ENCODE measurements around the gene RBM19.
A peak's percentile ranks its signal among the peaks of the same experiment; 100 is the strongest.
"Not testable (repeated sequence)": the region's sequence is repeated elsewhere in the genome, so short reads cannot be mapped to it uniquely, and the experiment has no call there.

RBM19 gene

DNA sequence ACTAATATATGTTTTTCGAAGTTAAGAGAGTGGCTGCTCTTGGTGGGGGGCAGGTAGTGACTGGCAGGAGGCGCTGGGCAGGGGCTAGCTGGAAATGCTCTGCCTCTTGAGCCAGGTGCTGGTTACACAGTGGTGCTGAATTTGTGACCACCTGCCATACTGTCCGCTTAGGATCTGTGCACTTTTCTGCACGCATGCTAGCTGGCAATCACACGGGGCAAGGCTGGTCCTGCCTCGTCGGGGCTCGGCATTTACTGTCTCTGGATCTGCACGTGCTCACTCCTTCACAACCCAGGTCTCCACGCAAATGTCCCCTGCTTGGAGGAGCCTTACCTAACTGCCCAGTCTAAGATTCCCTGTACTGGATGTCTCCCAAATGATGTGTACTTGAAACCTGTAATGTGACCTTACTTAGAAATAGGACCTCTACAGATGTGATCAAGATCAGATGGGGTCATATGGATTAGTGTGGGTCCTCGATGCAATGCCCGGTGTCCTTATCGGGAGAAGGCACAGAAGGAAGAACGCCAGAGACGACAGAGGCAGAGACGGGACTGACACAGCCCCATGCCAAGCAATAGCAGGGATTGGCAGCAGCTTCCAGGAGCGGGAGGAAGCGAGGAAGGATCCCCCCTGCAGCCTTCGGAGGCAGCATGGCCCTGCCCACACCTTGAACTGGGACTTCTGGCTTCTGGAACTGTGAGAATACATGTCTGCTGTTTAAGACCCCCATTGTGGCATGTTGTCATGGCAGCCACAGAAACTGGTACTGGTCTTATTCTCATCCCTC, 59.5 kb downstream of the RBM19 start:
- no peaks in the 10 kb centered on the region for H3K36me3 ChIP-seq (ENCODE audit: control insufficient read depth, insufficient read depth, low read length)
- H3K27me3 ChIP-seq (ENCODE audit: control insufficient read depth, insufficient read depth, low read length, poor library complexity, severe bottlenecking) = no peaks in the 10 kb centered on the region
- no peaks in the 10 kb centered on the region for H3K9me3 ChIP-seq (ENCODE audit: control insufficient read depth, low read length)
- H3K4me1 ChIP-seq (ENCODE audit: control insufficient read depth, insufficient read depth, low read length) = no peaks in the 10 kb centered on the region
- no peak overlapping the region for H3K4me3 ChIP-seq (ENCODE audit: insufficient read depth, low read depth, low read length)
- no peak overlapping the region for H3K27ac ChIP-seq (ENCODE audit: insufficient read depth, low read depth, low read length, poor library complexity, severe bottlenecking)
- WGBS, 2 experiments = 94 to 96% methylated on average over 19 of the region's 19 CpGs

DNA sequence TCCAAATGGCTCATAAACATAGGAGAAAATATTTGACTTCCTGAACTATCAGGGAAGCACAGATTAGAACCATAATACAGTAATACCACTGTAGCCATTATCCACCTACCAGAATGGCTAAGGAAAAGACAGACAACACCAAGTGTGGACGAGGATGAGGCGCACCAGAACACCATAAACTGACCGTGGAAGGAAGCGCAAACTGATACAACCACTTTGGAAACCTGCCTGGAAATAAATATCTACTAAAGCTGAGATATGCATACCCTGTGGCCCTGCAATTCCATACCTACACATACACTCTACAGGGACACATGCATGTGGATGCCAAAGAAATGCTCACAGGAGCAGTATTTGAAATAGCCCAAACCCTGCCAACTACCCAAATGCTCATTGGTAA, 60.3 kb downstream of the RBM19 start:
- WGBS, 2 experiments = 72 to 75% methylated on average over 4 of the region's 4 CpGs
- H3K4me3 ChIP-seq (ENCODE audit: insufficient read depth, low read depth, low read length) = no peak overlapping the region
- no peaks in the 10 kb centered on the region for H3K4me1 ChIP-seq (ENCODE audit: control insufficient read depth, insufficient read depth, low read length)
- H3K9me3 ChIP-seq (ENCODE audit: control insufficient read depth, low read length) = no peaks in the 10 kb centered on the region
- H3K27ac ChIP-seq (ENCODE audit: insufficient read depth, low read depth, low read length, poor library complexity, severe bottlenecking) = no peak overlapping the region
- H3K36me3 ChIP-seq (ENCODE audit: control insufficient read depth, insufficient read depth, low read length) = no peaks in the 10 kb centered on the region
- H3K27me3 ChIP-seq (ENCODE audit: control insufficient read depth, insufficient read depth, low read length, poor library complexity, severe bottlenecking) = no peaks in the 10 kb centered on the region

DNA sequence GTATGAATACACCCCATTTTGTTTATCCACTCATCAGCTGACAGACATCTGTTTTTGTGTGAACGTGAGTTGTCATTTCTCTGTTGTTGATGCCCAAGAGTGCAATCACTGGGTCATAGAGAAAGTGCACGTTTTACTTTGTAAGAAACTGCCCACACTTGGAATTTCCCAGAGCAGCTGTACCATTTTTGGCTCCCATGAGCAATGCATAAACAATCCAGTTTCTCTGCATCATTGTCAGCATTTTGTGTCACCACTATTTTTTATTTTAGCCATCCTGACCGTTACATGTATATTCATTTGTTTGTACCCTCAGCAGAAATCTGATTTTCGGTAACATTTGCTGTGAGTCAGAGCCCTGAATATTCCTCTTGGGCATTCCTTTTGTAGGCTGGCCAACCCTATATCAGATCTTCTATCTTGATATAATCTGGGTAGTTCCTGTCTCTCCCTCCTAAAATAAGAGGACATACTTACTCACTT, 62.7 kb downstream of the RBM19 start:
- Histone ChIP-seq H3K4me1 (ENCODE audit: control insufficient read depth, insufficient read depth, low read length) (peaks cover 17% of the 10 kb centered on the region), H3K27ac (ENCODE audit: insufficient read depth, low read depth, low read length, poor library complexity, severe bottlenecking) (no peak overlapping the region), H3K36me3 (ENCODE audit: control insufficient read depth, insufficient read depth, low read length) (no peaks in the 10 kb centered on the region), H3K27me3 (ENCODE audit: control insufficient read depth, insufficient read depth, low read length, poor library complexity, severe bottlenecking) (no peaks in the 10 kb centered on the region), H3K9me3 (ENCODE audit: control insufficient read depth, low read length) (no peaks in the 10 kb centered on the region), H3K4me3 (ENCODE audit: insufficient read depth, low read depth, low read length) (no peak overlapping the region)
- 92 to 96% methylated on average over 4 of the region's 4 CpGs for WGBS, 2 experiments

DNA sequence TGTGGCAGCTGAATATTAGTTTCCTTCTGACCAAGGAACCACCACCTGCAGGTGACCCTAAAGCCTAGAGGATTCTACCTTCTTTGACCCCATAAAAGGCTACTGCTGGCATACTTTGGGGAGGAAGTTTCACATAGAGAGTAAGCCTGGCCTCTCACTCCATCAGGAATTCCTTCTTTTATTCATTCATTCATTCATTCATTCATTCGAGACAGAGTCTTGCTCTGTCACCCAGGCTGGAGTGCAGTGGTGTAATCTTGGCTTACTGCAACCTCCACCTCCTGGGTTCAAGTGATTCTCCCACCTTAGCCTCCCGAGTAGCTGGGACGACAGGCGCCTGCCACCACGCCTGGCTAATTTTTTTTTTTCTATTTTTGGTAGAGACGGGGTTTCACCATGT, 64.8 kb downstream of the RBM19 start:
- not testable (repeated sequence) for H3K9me3 ChIP-seq (ENCODE audit: control insufficient read depth, low read length); H3K27ac ChIP-seq (ENCODE audit: insufficient read depth, low read depth, low read length, poor library complexity, severe bottlenecking); H3K4me3 ChIP-seq (ENCODE audit: insufficient read depth, low read depth, low read length); H3K36me3 ChIP-seq (ENCODE audit: control insufficient read depth, insufficient read depth, low read length); H3K27me3 ChIP-seq (ENCODE audit: control insufficient read depth, insufficient read depth, low read length, poor library complexity, severe bottlenecking)
- 92 to 95% methylated on average over 6 of the region's 6 CpGs for whole genome bisulfite sequencing, 2 experiments
- peaks cover 17% of the 10 kb centered on the region for H3K4me1 ChIP-seq (ENCODE audit: control insufficient read depth, insufficient read depth, low read length)

DNA sequence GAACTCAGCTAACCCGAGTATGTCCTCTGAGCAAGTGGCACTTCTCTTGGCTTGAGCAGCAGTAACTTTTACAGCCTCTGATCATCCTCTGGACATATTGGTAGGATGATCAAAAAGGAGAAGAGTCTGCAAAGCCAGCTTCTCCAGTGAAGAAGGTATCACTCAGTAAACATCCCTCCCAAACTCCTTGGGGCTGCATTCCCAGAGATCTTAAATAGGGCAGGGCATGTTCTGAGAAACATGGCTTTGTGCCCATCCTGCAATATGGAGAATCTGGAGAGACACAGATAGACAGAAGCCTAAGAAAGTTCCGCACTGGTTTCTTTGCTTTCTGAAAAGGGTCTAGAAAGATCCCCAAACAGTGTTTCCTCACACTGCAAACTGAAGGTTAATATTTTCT, 65.4 kb downstream of the RBM19 start:
- peaks cover 17% of the 10 kb centered on the region for H3K4me1 ChIP-seq (ENCODE audit: control insufficient read depth, insufficient read depth, low read length)
- no peak overlapping the region for H3K4me3 ChIP-seq (ENCODE audit: insufficient read depth, low read depth, low read length)
- H3K36me3 ChIP-seq (ENCODE audit: control insufficient read depth, insufficient read depth, low read length) = no peaks in the 10 kb centered on the region
- no peaks in the 10 kb centered on the region for H3K9me3 ChIP-seq (ENCODE audit: control insufficient read depth, low read length)
- H3K27ac ChIP-seq (ENCODE audit: insufficient read depth, low read depth, low read length, poor library complexity, severe bottlenecking) = no peak overlapping the region
- WGBS, 2 experiments = 96 to 98% methylated on average over 2 of the region's 2 CpGs
- no peaks in the 10 kb centered on the region for H3K27me3 ChIP-seq (ENCODE audit: control insufficient read depth, insufficient read depth, low read length, poor library complexity, severe bottlenecking)

DNA sequence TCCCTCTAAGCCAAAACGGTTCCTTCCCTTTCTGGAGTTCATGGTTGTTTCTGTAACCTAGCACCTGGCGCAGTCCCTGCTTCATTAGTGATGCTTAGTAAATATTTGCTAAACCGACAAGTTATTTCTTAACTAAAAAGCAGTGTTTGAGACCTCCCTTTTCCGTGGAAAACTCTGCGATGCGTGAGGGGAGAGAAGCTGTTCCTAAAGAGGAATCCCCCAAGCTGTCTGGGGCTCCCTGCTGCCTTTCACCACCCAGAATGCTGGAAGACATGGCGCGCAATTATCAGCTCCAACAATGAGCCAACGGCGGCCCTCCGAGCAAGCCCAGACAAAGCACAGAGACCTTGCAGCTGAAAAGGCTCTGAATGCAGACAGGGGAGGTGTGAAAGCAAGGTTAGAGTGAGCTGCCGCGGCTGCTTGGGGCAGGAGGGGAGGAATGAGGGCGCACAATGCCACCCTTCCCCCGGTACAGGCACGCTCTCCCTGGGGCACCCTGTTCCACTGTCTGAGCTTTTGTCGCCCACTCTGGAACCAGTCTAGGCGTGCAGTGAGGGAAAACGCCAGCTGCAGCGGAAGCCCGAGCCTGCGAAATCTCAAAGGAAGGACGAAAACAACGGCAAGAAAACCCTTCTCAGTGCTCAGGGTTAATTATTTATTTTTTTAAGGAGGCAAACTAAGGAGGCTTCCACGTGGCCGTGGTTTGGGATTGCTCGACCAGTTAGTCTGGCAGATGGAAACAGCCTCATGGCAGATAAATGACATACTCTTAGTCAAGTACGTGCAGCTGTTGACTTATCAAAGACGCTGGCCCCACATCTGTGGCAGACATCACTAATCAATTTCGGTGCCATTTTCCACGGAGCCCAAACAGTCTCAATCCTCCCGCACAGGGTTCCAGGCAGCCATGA, 66.3 kb downstream of the RBM19 start:
- WGBS, 2 experiments = 55 to 59% methylated on average over 32 of the region's 32 CpGs

DNA sequence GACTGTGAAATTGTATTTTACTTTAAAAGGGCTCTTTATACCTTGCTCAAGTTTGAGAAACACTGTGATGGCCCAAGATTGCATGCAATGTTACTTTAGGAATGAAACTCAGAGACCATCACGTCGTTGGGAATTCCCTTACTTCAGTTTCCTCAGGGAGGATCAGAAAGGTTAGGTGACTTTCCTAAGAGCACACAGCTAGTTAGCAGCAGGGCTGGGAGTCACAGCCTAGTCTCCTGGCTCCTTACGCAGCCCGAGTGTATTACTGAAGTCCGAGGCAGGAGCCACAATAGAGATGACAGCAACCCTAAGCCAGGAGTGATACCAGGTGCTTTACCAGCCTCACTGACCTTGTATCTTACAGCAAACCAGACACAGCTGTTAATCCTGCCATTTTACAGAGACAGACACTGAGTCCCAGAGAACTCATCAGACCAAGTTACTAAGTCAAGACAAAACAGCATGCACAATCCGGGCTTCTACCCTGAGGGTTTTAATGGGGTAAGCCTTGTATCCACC, 67.0 kb downstream of the RBM19 start:
- Histone ChIP-seq H3K4me3 (ENCODE audit: insufficient read depth, low read depth, low read length) (no peak overlapping the region), H3K9me3 (ENCODE audit: control insufficient read depth, low read length) (no peaks in the 10 kb centered on the region), H3K4me1 (ENCODE audit: control insufficient read depth, insufficient read depth, low read length) (peaks cover 17% of the 10 kb centered on the region), H3K36me3 (ENCODE audit: control insufficient read depth, insufficient read depth, low read length) (no peaks in the 10 kb centered on the region), H3K27ac (ENCODE audit: insufficient read depth, low read depth, low read length, poor library complexity, severe bottlenecking) (no peak overlapping the region), H3K27me3 (ENCODE audit: control insufficient read depth, insufficient read depth, low read length, poor library complexity, severe bottlenecking) (no peaks in the 10 kb centered on the region)
- 88 to 89% methylated on average over 6 of the region's 6 CpGs for WGBS, 2 experiments

More for the DNA sequence above, 66.3 kb downstream of the RBM19 start:
- no peaks in the 10 kb centered on the region for H3K9me3 ChIP-seq (ENCODE audit: control insufficient read depth, low read length)
- peak overlapping the region; percentile 17 for H3K27ac ChIP-seq (ENCODE audit: insufficient read depth, low read depth, low read length, poor library complexity, severe bottlenecking)
- H3K36me3 ChIP-seq (ENCODE audit: control insufficient read depth, insufficient read depth, low read length) = no peaks in the 10 kb centered on the region
- no peak overlapping the region for H3K4me3 ChIP-seq (ENCODE audit: insufficient read depth, low read depth, low read length)
- H3K27me3 ChIP-seq (ENCODE audit: control insufficient read depth, insufficient read depth, low read length, poor library complexity, severe bottlenecking) = no peaks in the 10 kb centered on the region
- H3K4me1 ChIP-seq (ENCODE audit: control insufficient read depth, insufficient read depth, low read length) = peaks cover 17% of the 10 kb centered on the region

DNA sequence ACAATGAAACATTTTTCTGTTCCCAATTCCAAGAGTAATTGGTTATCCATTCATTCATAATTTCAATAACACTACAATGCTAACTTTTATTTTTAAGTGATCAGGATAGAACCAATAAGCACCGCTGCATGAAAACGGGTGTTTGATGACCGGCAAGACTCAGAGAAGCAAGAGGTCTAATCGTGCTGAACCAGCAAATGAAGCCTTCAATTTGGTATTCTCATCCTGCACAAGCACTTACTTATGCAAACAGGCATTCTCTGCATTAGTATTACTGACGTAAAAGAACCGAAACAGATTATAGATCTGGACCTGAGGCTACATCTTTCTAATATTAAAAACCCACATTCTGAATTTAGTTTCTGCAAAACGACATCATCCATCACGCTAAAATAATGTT, 67.7 kb downstream of the RBM19 start:
- Histone ChIP-seq H3K36me3 (ENCODE audit: control insufficient read depth, insufficient read depth, low read length) (no peaks in the 10 kb centered on the region), H3K27ac (ENCODE audit: insufficient read depth, low read depth, low read length, poor library complexity, severe bottlenecking) (no peak overlapping the region)
- WGBS, 2 experiments = 95 to 96% methylated on average over 7 to 8 of the region's 8 CpGs

DNA sequence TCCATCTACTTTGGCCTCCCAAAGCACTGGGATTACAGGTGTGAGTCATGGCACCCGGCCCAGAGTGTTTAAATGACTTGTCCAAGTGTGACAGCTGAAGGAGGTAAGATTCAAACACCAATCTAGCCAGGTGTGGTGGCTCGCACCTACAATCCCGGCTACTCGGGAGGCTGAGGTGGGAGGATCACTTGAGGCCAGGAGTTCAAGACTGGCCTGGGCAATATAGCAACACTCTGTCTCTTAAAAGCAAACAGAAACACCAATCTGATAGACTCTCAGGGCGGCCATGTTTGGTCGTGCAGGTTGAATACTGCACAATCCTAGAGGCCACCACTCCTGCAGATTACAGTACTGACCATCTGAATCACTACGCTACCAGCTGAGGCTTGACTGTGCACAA, 68.7 kb downstream of the RBM19 start:
- Histone ChIP-seq H3K4me3 (ENCODE audit: insufficient read depth, low read depth, low read length) (no peak overlapping the region), H3K36me3 (ENCODE audit: control insufficient read depth, insufficient read depth, low read length) (no peaks in the 10 kb centered on the region), H3K27me3 (ENCODE audit: control insufficient read depth, insufficient read depth, low read length, poor library complexity, severe bottlenecking) (no peaks in the 10 kb centered on the region), H3K4me1 (ENCODE audit: control insufficient read depth, insufficient read depth, low read length) (peaks cover 17% of the 10 kb centered on the region), H3K27ac (ENCODE audit: insufficient read depth, low read depth, low read length, poor library complexity, severe bottlenecking) (no peak overlapping the region), H3K9me3 (ENCODE audit: control insufficient read depth, low read length) (no peaks in the 10 kb centered on the region)
- WGBS, 2 experiments = 93 to 96% methylated on average over 7 of the region's 7 CpGs

More for the DNA sequence above, 67.7 kb downstream of the RBM19 start:
- H3K4me1 ChIP-seq (ENCODE audit: control insufficient read depth, insufficient read depth, low read length) = peaks cover 17% of the 10 kb centered on the region
- H3K27me3 ChIP-seq (ENCODE audit: control insufficient read depth, insufficient read depth, low read length, poor library complexity, severe bottlenecking) = no peaks in the 10 kb centered on the region
- no peaks in the 10 kb centered on the region for H3K9me3 ChIP-seq (ENCODE audit: control insufficient read depth, low read length)
- no peak overlapping the region for H3K4me3 ChIP-seq (ENCODE audit: insufficient read depth, low read depth, low read length)

DNA sequence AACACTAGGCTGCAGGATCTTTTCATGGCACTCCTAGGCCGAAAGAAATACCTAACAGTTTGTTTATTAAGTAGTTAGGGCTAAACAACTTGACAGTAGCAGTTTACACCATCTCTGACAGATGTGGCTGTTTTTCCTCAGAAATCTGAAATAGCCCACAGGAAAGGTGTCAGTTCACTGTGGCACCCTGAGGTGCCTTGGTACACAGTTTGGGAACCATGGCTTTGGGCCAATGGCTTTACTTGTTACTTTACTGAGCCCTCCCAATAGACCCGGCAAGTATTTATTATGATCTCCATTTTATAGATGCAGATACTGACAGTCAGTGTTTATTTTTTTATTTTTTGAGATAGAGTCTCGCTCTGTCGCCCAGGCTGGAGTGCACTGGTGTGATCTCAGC, 69.3 kb downstream of the RBM19 start:
- H3K27me3 ChIP-seq (ENCODE audit: control insufficient read depth, insufficient read depth, low read length, poor library complexity, severe bottlenecking) = no peaks in the 10 kb centered on the region
- 93 to 95% methylated on average over 4 of the region's 4 CpGs for WGBS, 2 experiments
- no peaks in the 10 kb centered on the region for H3K36me3 ChIP-seq (ENCODE audit: control insufficient read depth, insufficient read depth, low read length)
- no peak overlapping the region for H3K4me3 ChIP-seq (ENCODE audit: insufficient read depth, low read depth, low read length)
- peaks cover 17% of the 10 kb centered on the region for H3K4me1 ChIP-seq (ENCODE audit: control insufficient read depth, insufficient read depth, low read length)
- H3K27ac ChIP-seq (ENCODE audit: insufficient read depth, low read depth, low read length, poor library complexity, severe bottlenecking) = no peak overlapping the region
- no peaks in the 10 kb centered on the region for H3K9me3 ChIP-seq (ENCODE audit: control insufficient read depth, low read length)
